Measurements from ENCODE around the gene ATP11A. TPM values are rescaled to one million over a fixed set of nuclear protein-coding genes. Genes with fewer than 3 reads are reported as not detected.
"Not testable (repeated sequence)": the region's sequence is repeated elsewhere in the genome, so short reads cannot be mapped to it uniquely, and the experiment has no call there.

The ATP11A gene
- total RNA-seq, 6 experiments from 2014 or later, result 24.3 to 57.4 (median 33.1) TPM

DNA sequence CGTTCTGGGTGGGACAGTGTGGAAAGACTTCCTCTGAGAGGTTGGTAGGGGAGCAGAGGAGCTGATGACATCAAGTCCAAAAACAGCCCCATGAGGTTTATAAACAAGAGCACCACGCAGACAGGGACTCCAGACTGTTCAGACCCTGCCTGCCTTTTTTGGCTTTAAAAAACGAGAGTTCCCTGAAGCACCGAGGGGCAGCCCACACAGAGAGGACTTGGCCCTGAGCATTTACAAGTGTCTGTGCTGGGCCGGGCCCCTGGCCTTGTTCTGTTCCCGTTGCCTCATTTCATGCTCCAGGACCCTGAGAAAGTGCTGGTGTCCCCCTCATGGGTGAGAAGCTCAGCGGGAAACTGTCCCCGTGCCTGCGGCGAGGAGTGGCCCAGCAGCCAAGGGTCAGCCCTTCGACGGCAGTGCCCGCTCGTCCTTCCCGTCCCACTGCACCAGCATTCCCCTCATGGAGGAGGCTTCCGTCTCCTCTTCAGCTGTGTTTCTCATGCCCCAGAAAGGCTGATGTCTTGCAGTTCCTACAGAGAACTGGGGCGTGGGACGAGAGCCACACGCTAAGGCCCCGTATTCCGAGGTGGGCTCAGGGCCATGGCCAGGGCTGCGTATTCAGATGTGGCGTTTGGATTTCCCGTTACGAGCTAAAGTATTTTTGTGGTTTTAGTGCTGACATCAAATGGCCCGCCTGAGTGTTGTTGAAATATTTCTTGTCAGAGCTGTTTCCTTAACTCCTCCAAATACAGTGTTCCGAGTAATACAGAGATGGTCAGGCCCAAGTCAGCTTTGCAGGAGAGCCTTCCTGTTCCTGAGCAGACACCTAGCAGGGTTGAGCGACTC lies 93.5 kb downstream of the ATP11A start:
- intact Hi-C loops (cut with DNase I), result no loop called here
- H3K27ac ChIP-seq, result no peak overlapping the region

DNA sequence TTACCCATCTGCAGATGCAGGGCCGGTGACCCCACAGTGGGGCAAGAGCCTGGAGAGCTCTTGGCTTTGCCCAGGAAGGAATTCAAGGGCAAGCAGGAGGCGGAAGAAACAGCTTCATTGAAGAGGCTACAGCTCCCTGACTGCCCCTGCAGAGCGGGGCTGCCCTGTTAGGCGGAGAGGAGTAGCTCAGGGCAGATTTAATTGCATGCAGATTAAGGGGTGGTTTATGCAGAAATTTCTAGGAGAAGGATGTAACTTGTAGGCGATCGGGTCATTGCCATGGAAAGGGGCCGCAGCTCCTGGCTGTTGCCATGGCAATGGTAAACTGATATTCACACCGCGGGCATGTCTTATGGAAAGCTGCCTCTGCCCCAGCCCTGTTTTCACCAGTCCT lies 94.1 kb downstream of the ATP11A start:
- Histone ChIP-seq H3K4me1 (no peaks in the 10 kb centered on the region), H3K27ac (no peak overlapping the region), H3K4me3 (no peak overlapping the region), H3K9me3 (no peaks in the 10 kb centered on the region), H3K27me3 (no peaks in the 10 kb centered on the region), H3K36me3 (no peaks in the 10 kb centered on the region)
- intact Hi-C loops (cut with DNase I), result no loop called here
- ATAC-seq, result peak in 1 of 4 donors; percentile 28
- no peak for TF ChIP-seq POLR2A (IDR thresholded peaks at IDR 0.05)
- TF ChIP-seq, protein P1, sequence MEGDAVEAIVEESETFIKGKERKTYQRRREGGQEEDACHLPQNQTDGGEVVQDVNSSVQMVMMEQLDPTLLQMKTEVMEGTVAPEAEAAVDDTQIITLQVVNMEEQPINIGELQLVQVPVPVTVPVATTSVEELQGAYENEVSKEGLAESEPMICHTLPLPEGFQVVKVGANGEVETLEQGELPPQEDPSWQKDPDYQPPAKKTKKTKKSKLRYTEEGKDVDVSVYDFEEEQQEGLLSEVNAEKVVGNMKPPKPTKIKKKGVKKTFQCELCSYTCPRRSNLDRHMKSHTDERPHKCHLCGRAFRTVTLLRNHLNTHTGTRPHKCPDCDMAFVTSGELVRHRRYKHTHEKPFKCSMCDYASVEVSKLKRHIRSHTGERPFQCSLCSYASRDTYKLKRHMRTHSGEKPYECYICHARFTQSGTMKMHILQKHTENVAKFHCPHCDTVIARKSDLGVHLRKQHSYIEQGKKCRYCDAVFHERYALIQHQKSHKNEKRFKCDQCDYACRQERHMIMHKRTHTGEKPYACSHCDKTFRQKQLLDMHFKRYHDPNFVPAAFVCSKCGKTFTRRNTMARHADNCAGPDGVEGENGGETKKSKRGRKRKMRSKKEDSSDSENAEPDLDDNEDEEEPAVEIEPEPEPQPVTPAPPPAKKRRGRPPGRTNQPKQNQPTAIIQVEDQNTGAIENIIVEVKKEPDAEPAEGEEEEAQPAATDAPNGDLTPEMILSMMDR (IDR thresholded peaks at IDR 0.05), result no peak
- no peak for DNase-seq
- 63% methylated on average over 3 of the region's 9 CpGs for WGBS (ENCODE audit: insufficient coverage, low coverage, low lambda C conversion rate, missing lambda C conversion rate)

More for the DNA sequence above, 93.5 kb downstream of the ATP11A start:
- Histone ChIP-seq H3K4me1 (no peaks in the 10 kb centered on the region), H3K4me3 (no peak overlapping the region), H3K27me3 (no peaks in the 10 kb centered on the region), H3K36me3 (no peaks in the 10 kb centered on the region), H3K9me3 (no peaks in the 10 kb centered on the region)
- no peak for DNase-seq
- peak in 2 of 4 donors; percentile 34 to 36 for ATAC-seq
- 63% methylated on average over 12 of the region's 28 CpGs for WGBS (ENCODE audit: insufficient coverage, low coverage, low lambda C conversion rate, missing lambda C conversion rate)
- no peak for TF ChIP-seq POLR2A (IDR thresholded peaks at IDR 0.05)
- TF ChIP-seq, protein P1 (IDR thresholded peaks at IDR 0.05), result no peak

DNA sequence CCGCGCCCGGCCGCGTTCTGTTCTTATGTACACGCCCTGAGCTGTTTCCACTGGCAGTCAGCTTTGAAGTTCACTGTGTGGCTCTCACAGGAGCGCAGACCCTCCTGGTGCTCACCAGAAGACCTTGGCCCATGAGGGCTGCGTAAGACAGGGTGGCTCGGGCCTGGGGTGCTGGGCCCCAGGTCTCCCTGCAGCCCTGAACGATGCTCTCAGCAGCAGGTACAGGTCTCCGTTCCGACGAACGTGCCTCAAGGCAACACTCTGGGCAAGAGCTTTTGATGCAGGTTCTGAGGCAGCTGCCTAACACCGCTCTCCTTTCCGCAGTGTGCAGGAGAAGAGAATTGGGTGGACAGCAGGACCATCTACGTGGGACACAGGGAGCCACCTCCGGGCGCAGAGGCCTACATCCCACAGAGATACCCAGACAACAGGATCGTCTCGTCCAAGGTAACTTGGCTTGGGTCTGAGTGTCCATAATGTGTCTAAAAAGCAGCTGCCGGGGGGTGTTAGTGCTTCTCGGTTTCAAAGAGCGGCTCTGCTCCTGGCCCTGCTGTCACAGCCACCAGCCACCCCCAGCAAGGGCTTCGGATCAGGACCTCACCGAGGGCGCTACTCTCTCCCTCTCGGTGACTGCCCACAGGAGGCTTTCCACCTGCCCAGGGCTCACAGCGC lies 95.1 kb downstream of the ATP11A start:
- Histone ChIP-seq H3K9me3 (no peaks in the 10 kb centered on the region), H3K27ac (no peak overlapping the region), H3K4me3 (no peak overlapping the region), H3K36me3 (no peaks in the 10 kb centered on the region), H3K27me3 (no peaks in the 10 kb centered on the region), H3K4me1 (no peaks in the 10 kb centered on the region)
- TF ChIP-seq POLR2A (IDR thresholded peaks at IDR 0.05), result no peak
- TF ChIP-seq, protein P1 (IDR thresholded peaks at IDR 0.05), result no peak
- intact Hi-C loops (cut with DNase I), result no loop called here
- DNase-seq (no peak), ATAC-seq (peak in 1 of 4 donors; percentile 25)
- WGBS (ENCODE audit: insufficient coverage, low coverage, low lambda C conversion rate, missing lambda C conversion rate), result no CpG with 5 or more reads among the region's 29 CpGs

DNA sequence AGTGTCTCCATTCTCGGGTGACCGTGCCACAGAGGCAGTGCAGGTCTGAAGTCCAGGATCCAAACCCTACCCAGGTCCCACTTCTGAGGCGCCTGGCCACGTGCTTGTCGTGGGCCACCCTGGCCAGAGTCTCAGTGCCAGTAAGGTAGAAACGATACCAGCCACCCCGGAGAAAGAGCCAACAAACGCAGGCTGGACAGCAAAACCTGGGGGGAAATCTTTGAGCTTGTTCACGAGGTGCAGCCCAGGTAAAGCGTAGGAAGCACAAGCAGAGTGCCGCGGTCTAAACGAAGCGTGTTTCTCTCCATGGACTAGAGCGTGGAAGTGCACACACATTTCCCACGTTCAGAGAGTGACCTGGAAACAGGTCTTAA lies 95.6 kb downstream of the ATP11A start:
- ATAC-seq, result peak in 1 of 4 donors; percentile 12
- no peaks in the 10 kb centered on the region for H3K4me1 ChIP-seq
- no peak overlapping the region for H3K4me3 ChIP-seq
- no peak for TF ChIP-seq POLR2A (IDR thresholded peaks at IDR 0.05)
- TF ChIP-seq, protein P1 (IDR thresholded peaks at IDR 0.05), result no peak
- H3K36me3 ChIP-seq, result no peaks in the 10 kb centered on the region
- H3K27me3 ChIP-seq, result no peaks in the 10 kb centered on the region
- H3K27ac ChIP-seq, result no peak overlapping the region
- no peak for DNase-seq
- intact Hi-C loops (cut with DNase I), result no loop called here
- 98% methylated on average over 8 of the region's 16 CpGs for WGBS (ENCODE audit: insufficient coverage, low coverage, low lambda C conversion rate, missing lambda C conversion rate)
- no peaks in the 10 kb centered on the region for H3K9me3 ChIP-seq

DNA sequence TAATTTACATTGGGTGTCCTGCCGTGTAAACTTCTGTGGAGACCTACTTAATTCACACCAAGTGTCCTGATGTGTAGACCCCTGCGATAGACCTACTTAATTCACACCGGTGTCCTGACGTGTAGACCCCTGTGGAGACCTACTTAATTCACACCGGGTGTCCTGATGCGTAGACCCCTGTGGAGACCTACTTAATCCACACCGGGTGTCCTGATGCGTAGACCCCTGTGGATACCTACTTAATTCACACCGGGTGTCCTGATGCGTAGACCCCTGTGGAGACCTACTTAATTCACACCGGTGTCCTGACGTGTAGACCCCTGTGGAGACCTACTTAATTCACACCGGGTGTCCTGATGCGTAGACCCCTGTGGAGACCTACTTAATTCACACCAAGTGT lies 97.0 kb downstream of the ATP11A start:
- ATAC-seq; H3K27ac ChIP-seq; H3K4me3 ChIP-seq; intact Hi-C loops (cut with DNase I); H3K36me3 ChIP-seq; DNase-seq; H3K4me1 ChIP-seq; H3K9me3 ChIP-seq; H3K27me3 ChIP-seq: not testable (repeated sequence)
- WGBS (ENCODE audit: insufficient coverage, low coverage, low lambda C conversion rate, missing lambda C conversion rate), result 82% methylated on average over 7 of the region's 14 CpGs
